ENCODE data around the gene NPHS1.
A peak's percentile ranks its signal among the peaks of the same experiment; 100 is the strongest.
"Not testable (repeated sequence)": the region's sequence is repeated elsewhere in the genome, so short reads cannot be mapped to it uniquely, and the experiment has no call there.

The NPHS1 gene

DNA sequence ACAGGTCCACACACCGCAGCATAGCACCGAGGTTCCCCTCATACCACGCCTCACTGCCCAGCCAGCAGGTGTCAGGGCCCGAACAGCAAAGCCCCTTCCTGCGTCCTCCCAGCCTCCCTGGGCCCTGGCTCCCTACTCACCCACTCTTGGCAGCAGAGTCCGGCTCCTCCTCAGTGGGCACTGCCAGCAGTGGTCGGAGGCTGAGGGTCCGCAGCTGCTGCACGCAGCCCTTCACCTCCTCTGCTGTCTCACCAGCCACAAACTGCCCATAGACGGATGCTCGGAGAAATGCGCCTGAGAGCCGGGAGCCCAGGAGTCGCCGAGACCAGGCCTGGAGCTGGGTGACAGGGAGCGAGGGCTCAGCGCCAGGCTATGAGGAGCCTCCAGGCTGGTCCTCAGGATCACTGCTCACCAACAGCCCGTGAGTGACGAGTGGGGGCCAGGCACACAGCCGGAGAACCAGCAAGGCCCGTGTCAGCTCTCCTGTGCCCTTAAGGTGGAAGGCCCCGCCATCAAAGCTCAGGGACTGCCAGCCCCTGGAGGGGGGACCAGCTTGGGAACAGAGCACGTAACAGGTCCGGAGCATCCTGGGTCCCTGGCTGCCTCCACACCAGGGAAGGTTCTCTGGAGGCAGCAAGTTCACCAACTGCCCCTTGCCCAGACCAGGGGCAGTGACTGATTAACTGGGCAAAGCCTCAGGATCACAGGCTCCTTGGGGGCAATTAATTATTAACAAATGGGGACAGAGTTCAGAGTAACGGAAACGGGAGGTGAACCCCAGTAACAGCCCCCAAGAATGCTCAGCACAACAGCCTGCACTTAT lies 39.9 kb downstream of the NPHS1 start, which contains the start of gene PRODH2:
TSS of gene PRODH2 (minus strand) at position 626 of the 823 bp plus-strand sequence. CDS start at position 586, 40 bp downstream.
- DNase-seq (ENCODE audit: low spot score), result no peak

GRCh38 chr19:35811317-35812219 lies 40.7 kb downstream of the NPHS1 start:
- DNase-seq (ENCODE audit: low spot score), result no peak

- no peak for DNase-seq (ENCODE audit: low spot score)
Measured at GRCh38 chr19:35807633-35808032, 44.7 kb downstream of the NPHS1 start.

DNA sequence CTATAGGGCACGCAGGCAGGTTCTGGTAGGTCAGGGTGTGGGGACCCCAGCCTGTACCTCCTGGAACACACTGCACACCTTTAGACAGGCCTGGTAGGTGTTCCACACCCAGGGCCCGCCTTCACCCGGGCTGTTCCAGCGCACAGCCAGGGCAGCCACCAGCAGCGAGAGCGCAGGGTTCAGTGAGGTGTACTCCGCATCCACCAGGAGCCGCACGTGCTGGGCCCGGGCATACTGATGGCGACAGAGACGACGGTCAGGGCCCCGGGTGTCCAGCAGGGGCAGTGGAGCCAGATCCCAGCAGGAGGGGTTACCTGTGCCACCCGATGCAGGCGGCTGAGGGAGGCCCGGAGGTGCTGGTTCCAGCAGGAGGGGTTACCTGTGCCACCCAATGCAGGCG lies 45.7 kb downstream of the NPHS1 start:
- no peak for DNase-seq (ENCODE audit: low spot score)

DNA sequence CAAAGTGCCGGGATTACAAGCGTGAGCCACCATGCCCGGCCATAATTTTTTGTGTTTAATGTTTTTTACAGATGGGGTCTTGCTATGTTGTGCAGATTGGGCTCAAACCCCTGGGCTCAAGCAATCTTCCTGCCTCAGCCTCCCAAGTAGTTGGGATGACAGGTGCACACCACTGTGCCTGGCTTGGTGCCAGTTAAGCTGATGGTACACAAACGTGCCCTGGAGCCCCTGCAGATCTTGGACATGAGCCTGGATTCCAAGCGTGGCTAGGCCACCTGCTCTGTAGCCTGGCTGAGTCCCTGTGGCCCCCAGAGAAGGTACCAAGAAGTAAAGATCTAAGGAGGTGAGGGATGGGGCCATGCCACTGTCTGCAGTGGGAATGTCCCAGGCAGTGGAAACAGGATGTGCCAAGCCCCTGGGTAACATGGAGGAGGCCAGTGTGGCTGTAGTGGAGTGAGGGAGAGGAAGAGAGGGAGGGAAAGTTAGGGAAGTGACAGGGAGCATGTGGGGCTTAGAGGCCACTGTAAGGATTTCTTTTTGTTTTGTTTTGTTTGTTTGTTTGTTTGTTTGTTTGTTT lies 46.7 kb downstream of the NPHS1 start:
- DNase-seq (ENCODE audit: low spot score), result no peak

GRCh38 chr19:35801828-35802227 lies 50.5 kb downstream of the NPHS1 start:
- no peak for DNase-seq (ENCODE audit: low spot score)

DNA sequence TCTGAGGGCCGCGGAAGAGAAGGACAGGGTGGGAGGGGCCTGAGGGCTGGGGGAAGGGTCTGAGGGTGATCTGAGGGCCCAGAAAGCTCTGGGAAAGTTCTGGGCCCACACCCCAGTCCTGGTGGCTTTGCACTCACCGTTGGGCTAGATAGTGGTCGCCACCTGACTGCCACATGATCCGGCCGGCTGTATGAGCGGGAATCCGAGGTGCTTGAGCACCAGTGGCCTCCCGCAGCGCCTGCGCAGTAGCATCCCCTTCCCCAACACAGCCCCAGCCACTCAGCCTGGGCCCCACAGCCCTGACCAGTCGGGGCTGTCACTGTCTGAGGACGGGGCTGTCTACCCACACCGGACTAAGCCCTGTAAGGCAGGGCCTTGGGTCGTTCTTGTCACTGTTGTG lies 54.6 kb downstream of the NPHS1 start:
- DNase-seq (ENCODE audit: low spot score), result no peak

GRCh38 chr19:35796645-35797542 lies 55.4 kb downstream of the NPHS1 start:
- no peak for DNase-seq (ENCODE audit: low spot score)

GRCh38 chr19:35795564-35795963 lies 56.7 kb downstream of the NPHS1 start:
- not testable (repeated sequence) for DNase-seq (ENCODE audit: low spot score)

- no peak for DNase-seq (ENCODE audit: low spot score)
Measured at GRCh38 chr19:35793381-35794165, 58.7 kb downstream of the NPHS1 start.

DNA sequence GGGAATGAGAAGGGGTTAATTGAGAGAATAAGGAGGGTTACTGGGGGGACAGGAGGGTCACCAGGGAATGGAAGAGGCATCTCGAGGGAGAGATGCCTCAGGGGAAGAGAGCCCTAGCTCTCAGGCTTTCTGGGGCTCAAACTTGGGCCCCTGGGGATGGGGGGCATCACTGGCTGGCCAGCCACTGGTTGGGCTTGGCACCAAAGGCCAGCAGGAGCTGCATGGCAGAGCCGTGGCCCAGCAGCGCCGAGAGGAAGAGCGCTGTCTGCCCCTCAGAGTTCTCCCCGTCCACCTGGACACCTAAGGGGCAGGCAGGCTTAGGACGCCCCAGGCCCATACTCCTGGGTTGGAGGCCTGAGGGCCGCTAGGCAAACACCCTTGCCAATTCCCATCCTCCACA lies 59.4 kb downstream of the NPHS1 start:
- DNase-seq (ENCODE audit: low spot score), result no peak

GRCh38 chr19:35792312-35792711 lies 60.0 kb downstream of the NPHS1 start:
- DNase-seq (ENCODE audit: low spot score), result no peak

- DNase-seq (ENCODE audit: low spot score), result no peak
Measured at GRCh38 chr19:35791814-35792279, 60.5 kb downstream of the NPHS1 start.

DNA sequence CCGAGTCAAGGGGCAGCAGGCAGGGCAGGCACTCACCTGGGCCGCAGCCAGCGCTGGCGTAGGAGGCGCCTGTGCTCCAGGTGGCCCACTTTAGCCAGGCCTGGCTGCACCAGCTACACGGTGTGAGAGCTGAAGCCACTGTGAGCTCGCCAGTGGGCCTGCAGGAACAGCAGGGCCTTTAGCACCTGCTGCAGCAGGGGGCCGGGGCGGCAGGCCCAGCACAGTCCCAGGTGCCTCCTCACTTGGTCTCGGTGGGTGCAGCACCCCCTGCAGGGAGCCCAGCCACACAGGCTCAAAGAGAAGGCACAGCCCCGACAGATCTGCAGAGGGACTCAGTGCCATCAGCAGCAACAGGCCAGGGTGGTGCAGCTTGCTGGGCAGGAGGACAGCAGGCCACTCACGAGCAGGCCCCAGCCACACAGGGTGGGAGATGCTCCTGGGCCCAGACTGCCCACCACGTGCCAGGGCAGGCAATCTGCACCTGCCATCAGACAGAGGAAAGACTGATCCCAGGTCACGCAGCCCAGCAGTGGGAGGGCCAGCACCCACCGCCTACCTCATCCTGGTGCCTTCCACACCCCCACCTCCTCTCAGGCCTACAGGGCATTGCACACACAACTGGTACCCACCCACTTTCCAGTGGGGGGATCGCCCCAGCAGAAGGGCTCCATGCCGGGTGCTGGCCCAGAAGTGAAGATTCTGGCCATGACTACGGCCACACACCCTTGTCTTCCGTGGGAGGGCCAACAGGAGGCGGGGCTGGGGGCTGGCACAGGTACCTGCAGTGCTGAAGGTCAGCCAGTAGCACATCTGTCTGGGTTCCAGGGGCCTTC lies 61.1 kb downstream of the NPHS1 start:
- peak; percentile 55 for DNase-seq (ENCODE audit: low spot score)

- DNase-seq (ENCODE audit: low spot score), result no peak
Measured at GRCh38 chr19:35789978-35790944, 62.0 kb downstream of the NPHS1 start.

DNA sequence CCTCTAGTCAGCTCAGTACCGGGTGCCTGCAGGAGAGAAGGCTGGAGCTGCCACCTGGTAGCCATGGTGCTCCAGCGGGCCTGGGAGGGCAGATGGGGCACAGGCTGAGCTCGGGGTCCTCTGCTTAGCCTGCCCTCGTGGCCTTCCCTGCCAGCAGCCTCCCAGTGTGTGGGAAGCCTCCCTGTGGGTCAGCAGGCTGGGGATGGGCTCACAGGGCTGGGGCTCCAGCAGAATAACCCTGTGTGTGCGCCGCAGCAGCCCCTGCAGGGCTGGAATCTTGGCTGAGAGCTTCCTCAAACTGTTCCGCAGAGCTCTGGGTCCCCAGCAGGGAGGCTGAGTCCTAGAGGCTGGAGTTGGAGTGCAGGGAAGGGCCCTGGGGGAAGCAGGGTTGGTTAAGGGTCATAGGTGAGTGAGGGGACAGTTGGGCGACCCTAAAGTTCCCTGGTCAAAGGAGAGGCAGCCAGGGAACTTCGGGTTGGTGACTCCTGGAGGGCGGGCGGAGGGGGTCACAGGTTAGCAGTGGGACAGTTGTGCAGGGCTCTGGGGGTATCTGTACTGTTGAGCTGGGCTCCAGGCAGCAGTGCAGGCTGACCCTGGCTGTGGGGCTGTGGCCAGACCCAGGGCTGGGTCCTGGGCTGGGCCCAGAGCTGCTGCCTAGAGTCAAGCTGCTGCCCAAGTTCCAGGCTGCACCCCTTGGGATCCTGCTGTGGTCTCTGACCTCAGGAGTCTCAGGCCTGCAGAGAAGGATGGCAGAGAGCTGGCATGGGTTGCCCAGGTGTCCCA lies 62.9 kb downstream of the NPHS1 start:
- no peak for DNase-seq (ENCODE audit: low spot score)

GRCh38 chr19:35788205-35788960 lies 63.9 kb downstream of the NPHS1 start:
- no peak for DNase-seq (ENCODE audit: low spot score)

Measured in HuH-7.5 (cell line).